Measurements from ENCODE around the gene EBF3. TPM values are rescaled to one million over a fixed set of nuclear protein-coding genes. Genes with fewer than 3 reads are reported as not detected.

EBF3 gene
- total RNA-seq, 1 donor from 2014 or later, result 6.2 TPM

- H3K27ac ChIP-seq (replicated peaks), result no peak overlapping the region
- no peak overlapping the region for H3K4me3 ChIP-seq
- DNase-seq, result no peak
- H3K9me3 ChIP-seq (replicated peaks), result peaks cover 10% of the 10 kb centered on the region
- TF ChIP-seq CTCF (IDR thresholded peaks at IDR 0.05; ENCODE audit: borderline replicate concordance), result no peak
- no peaks in the 10 kb centered on the region for H3K36me3 ChIP-seq
- H3K27me3 ChIP-seq (ENCODE audit: low read depth), result peaks cover 83% of the 10 kb centered on the region
- intact Hi-C loops (cut with micrococcal nuclease), result no loop called here
- H3K4me1 ChIP-seq, result no peaks in the 10 kb centered on the region
Observed at GRCh38 chr10:129811208-129811607, 152.9 kb downstream of the EBF3 start.

- H3K4me3 ChIP-seq, result no peak overlapping the region
- intact Hi-C loops (cut with micrococcal nuclease), result no loop called here
- H3K27ac ChIP-seq (replicated peaks), result no peak overlapping the region
- DNase-seq, result no peak
- H3K27me3 ChIP-seq (ENCODE audit: low read depth), result peaks cover 82% of the 10 kb centered on the region
- H3K36me3 ChIP-seq, result no peaks in the 10 kb centered on the region
- TF ChIP-seq CTCF (IDR thresholded peaks at IDR 0.05; ENCODE audit: borderline replicate concordance), result no peak
- no peaks in the 10 kb centered on the region for H3K4me1 ChIP-seq
- H3K9me3 ChIP-seq (replicated peaks), result peaks cover 24% of the 10 kb centered on the region
Observed at GRCh38 chr10:129809841-129810240, 154.2 kb downstream of the EBF3 start.

GRCh38 chr10:129809431-129809830 lies 154.6 kb downstream of the EBF3 start:
- Histone ChIP-seq H3K9me3 (replicated peaks) (peaks cover 27% of the 10 kb centered on the region), H3K27me3 (ENCODE audit: low read depth) (peaks cover 78% of the 10 kb centered on the region), H3K27ac (replicated peaks) (no peak overlapping the region), H3K36me3 (no peaks in the 10 kb centered on the region), H3K4me1 (no peaks in the 10 kb centered on the region), H3K4me3 (no peak overlapping the region)
- TF ChIP-seq CTCF (IDR thresholded peaks at IDR 0.05; ENCODE audit: borderline replicate concordance), result no peak
- no peak for DNase-seq
- intact Hi-C loops (cut with micrococcal nuclease), result no loop called here

- peaks cover 72% of the 10 kb centered on the region for H3K27me3 ChIP-seq (ENCODE audit: low read depth)
- DNase-seq, result no peak
- peaks cover 38% of the 10 kb centered on the region for H3K9me3 ChIP-seq (replicated peaks)
- H3K27ac ChIP-seq (replicated peaks), result no peak overlapping the region
- H3K4me1 ChIP-seq, result no peaks in the 10 kb centered on the region
- no peaks in the 10 kb centered on the region for H3K36me3 ChIP-seq
- intact Hi-C loops (cut with micrococcal nuclease), result no loop called here
- no peak overlapping the region for H3K4me3 ChIP-seq
- TF ChIP-seq CTCF (IDR thresholded peaks at IDR 0.05; ENCODE audit: borderline replicate concordance), result no peak
Observed at GRCh38 chr10:129808092-129808983, 155.7 kb downstream of the EBF3 start.

GRCh38 chr10:129807211-129807610 lies 156.9 kb downstream of the EBF3 start:
- no peak overlapping the region for H3K27ac ChIP-seq (replicated peaks)
- TF ChIP-seq CTCF (IDR thresholded peaks at IDR 0.05; ENCODE audit: borderline replicate concordance), result no peak
- H3K4me1 ChIP-seq, result no peaks in the 10 kb centered on the region
- H3K27me3 ChIP-seq (ENCODE audit: low read depth), result peaks cover 72% of the 10 kb centered on the region
- H3K9me3 ChIP-seq (replicated peaks), result peaks cover 48% of the 10 kb centered on the region
- DNase-seq, result no peak
- intact Hi-C loops (cut with micrococcal nuclease), result no loop called here
- no peak overlapping the region for H3K4me3 ChIP-seq
- no peaks in the 10 kb centered on the region for H3K36me3 ChIP-seq

All from left ventricle myocardium inferior (tissue), 1 donor.